Activated naive CD4-positive, alpha-beta T cell (primary cell): ENCODE data around the gene GAREM2.

Experiments used
- DNase-seq, 4 experiments: peaks; one replicate each; lab custom pipeline; 2025; lab: John Stamatoyannopoulos, UW

The GAREM2 gene

DNA sequence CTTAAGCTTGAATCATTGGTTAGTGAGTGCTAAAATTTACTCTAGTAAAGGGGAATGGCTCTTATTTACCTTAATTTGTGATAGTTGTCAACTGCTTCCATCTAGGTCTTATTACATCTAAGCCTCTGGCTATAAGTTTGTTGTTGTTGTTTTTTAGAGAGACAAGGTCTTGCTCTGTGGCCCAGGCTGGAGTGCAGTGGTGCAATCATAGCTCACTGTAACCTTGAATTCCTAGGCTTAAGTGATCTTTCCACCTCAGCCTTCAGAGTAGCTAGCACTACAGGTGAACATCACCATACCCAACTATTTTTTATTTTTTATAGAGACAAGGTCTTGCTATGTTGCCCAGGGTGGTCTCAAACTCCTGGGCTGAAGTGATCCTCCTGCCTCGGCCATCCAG, 65.0 kb downstream of the GAREM2 start:
- DNase-seq, result no peak

DNA sequence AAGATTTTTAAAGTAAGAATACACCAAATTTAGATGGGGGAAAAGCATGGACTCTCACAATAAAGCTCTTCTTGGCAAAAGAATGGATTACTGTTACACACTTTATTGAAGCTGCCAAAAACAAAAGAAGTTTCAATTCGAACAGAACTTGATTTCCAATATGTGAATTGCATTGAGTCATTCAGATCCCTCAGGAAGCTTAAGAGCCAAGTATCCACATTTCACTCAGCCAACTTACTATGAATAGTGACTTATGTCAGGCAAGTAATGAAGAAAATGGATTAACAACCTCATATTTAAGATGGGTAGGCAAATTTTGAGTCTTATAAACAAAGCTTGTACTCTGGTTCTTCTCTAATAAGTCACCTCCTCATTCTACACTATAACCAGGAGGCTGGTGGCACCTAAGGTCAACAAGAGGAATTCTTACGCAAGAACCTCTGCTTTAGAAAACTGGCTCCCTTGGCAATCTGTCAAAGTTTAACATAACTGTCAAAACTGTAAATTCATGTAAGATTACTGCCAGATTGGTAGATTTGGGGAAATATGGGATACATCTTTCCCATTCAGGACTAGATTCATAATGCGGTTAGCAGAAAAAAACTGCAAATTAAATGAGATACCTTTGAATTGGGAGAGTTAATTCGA, 65.5 kb downstream of the GAREM2 start:
- no peak for DNase-seq
